Sigmoid colon (tissue), 7 donors: ENCODE data around the gene ZNF181. TPM values are rescaled to one million over a fixed set of nuclear protein-coding genes. Genes with fewer than 3 reads are reported as not detected.
A peak's percentile ranks its signal among the peaks of the same experiment; 100 is the strongest.

Source experiments
- DNase-seq: peaks from one replicate; pipeline ENCODE4 v3.0.0-alpha.2; 2019
- H3K27ac ChIP-seq, 4 donors: fragments of 200-600 bp; sonication (generic); one replicate each; pipeline ENCODE4 v1.5.1; 2016 to 2019; ENCODE audit warnings: mild to moderate bottlenecking in 1 of 4
- H3K27me3 ChIP-seq, 3 donors: fragments of 200-600 bp; sonication (generic); one replicate each; pipeline ENCODE4 v1.5.1; 2019; ENCODE audit warnings: mild to moderate bottlenecking in 1 of 3
- H3K36me3 ChIP-seq, 4 donors: fragments of 200-600 bp; sonication (generic); one replicate each; pipeline ENCODE4 v1.5.1; 2016 to 2019
- H3K4me1 ChIP-seq, 4 donors: fragments of 200-600 bp; sonication (generic); one replicate each; pipeline ENCODE4 v1.5.1; 2017 to 2019
- H3K4me3 ChIP-seq, 4 donors: fragments of 200-600 bp; sonication (generic); one replicate each; pipeline ENCODE4 v1.5.1; 2017 to 2019; ENCODE audit warnings: mild to moderate bottlenecking in 2 of 4, moderate library complexity in 1 of 4
- H3K9me3 ChIP-seq, 4 donors: fragments of 200-600 bp in 3 of 4; sonication (generic) in 3 of 4; one replicate each; pipeline versions ENCODE4 v1.5.1 to v1.6.1; 2013 to 2019
- EP300 ChIP-seq, 4 donors: sonication (generic); formaldehyde crosslinking; IDR thresholded peaks; one replicate each; pipeline ENCODE4 v1.6.1; 2017; ENCODE audit warnings: antibody characterized with exemption in 4 of 4
- POLR2A ChIP-seq, 2 donors: fragments of 450-650 bp; IDR thresholded peaks; one replicate each; pipeline ENCODE4 v1.6.1; 2016; ENCODE audit warnings: antibody characterized with exemption in 2 of 2, mild to moderate bottlenecking in 2 of 2, moderate library complexity in 2 of 2
- POLR2AphosphoS5 ChIP-seq, 4 donors: sonication (generic); formaldehyde crosslinking; IDR thresholded peaks; one replicate each; pipeline ENCODE4 v1.6.1; 2017; ENCODE audit warnings: antibody characterized with exemption in 4 of 4
- WGBS, 2 donors: extraction: QIAGEN DNeasy Blood & Tissue Kit; methylation state at CpG; one replicate each; pipeline ENCODE4 v1.1.7; 2013; 5-methylcytosine and 5-hydroxymethylcytosine counted together
- intact Hi-C: fragments of 100-400 bp; cut with DNase I; formaldehyde crosslinking; loops from one replicate; pipeline ENCODE4 v1.15.1; 2023
- polyA plus RNA-seq, 3 donors: library from polyadenylated mRNA; stranded (reverse); fragments of 200-250 nt; gene quantifications; one replicate each; pipeline ENCODE4 v1.2.3, GENCODE V29; 2013
- total RNA-seq, 4 donors: library from RNA; depleted of rRNA; stranded (reverse); fragments of >200 nt; gene quantifications; one replicate each; pipeline ENCODE4 v1.1.0, GENCODE V29; 2016
- TF ChIP-seq, protein P1 (sequence below), 4 experiments: fragments of 450-650 bp in 3 of 4; fragments of 200-600 bp in 1 of 4; IDR thresholded peaks; one replicate each; pipeline ENCODE4 v1.5.1; 2016 to 2019; ENCODE audit warnings: antibody characterized with exemption in 4 of 4, mild to moderate bottlenecking in 3 of 4, moderate library complexity in 2 of 4
- donor health status: healthy with polysubstance abuse.
- donor health status: Bipolar disorder and iron deficiency.
- donor health status: healthy.

The ZNF181 gene
- total and polyA plus RNA-seq, 7 donors, result 4.4 to 52.3 (median 26.6) TPM

DNA sequence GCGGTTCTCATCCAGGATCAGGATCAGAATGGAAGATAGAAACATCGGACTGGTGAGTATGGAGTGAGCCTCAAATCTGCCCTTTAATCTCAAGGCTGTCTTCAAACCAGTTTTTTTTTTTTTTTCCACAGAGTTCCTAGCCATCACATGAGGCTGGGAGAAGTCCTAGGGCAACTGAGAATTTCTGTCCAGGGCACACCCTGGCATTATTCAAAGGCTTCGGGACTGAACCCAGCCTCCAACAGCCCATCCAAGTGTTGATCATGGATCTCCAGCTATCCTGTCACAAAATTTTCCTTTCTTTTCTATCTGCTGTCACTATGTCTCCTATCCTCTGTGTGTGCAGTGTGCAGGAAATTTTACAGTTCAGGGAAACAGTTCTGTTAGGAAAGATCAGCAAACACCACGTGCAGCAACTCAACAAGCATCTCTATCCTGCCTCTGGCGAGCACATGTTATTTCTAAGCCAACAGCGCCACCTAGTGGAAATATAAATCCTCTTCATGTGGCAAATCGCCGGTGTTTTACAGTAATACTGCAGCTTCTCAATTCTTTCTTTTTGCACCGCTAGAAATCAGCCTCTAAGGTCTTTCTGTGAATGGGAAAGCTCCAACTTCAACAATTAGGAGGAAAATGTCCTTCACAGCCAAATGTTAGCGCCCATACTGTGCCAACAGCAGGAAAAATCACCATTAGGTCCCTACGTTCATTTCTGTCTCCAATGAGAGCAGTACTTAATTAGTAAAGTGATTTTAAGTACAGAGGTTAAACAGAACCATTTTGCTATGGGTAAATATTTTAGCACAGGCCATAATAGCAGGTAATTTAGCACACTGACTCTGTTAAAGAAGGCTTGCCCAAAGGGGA is 21.4 kb upstream of the ZNF181 start:
- intact Hi-C loops, result loop anchor here (1.0 kb wide), 2 partner anchors 73 to 211 kb away; no protein-coding TSS in a partner anchor
- H3K36me3 ChIP-seq, result no peaks in the 10 kb centered on the region
- H3K9me3 ChIP-seq, result peaks cover 0 to 11% (median 0%) of the 10 kb centered on the region in 4 donors
- no peak overlapping the region for H3K27ac ChIP-seq
- 34 to 37% methylated on average over 11 of the region's 11 CpGs for WGBS, 2 donors
- no peak overlapping the region for H3K4me3 ChIP-seq
- no peaks in the 10 kb centered on the region for H3K4me1 ChIP-seq
- DNase-seq, result no peak
- no peaks in the 10 kb centered on the region for H3K27me3 ChIP-seq
- TF ChIP-seq POLR2AphosphoS5 (IDR thresholded peaks at IDR 0.05) (no peak), POLR2A (IDR thresholded peaks at IDR 0.05) (no peak), EP300 (IDR thresholded peaks at IDR 0.05) (no peak)
- TF ChIP-seq, protein P1, sequence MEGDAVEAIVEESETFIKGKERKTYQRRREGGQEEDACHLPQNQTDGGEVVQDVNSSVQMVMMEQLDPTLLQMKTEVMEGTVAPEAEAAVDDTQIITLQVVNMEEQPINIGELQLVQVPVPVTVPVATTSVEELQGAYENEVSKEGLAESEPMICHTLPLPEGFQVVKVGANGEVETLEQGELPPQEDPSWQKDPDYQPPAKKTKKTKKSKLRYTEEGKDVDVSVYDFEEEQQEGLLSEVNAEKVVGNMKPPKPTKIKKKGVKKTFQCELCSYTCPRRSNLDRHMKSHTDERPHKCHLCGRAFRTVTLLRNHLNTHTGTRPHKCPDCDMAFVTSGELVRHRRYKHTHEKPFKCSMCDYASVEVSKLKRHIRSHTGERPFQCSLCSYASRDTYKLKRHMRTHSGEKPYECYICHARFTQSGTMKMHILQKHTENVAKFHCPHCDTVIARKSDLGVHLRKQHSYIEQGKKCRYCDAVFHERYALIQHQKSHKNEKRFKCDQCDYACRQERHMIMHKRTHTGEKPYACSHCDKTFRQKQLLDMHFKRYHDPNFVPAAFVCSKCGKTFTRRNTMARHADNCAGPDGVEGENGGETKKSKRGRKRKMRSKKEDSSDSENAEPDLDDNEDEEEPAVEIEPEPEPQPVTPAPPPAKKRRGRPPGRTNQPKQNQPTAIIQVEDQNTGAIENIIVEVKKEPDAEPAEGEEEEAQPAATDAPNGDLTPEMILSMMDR (IDR thresholded peaks at IDR 0.05), result peak; percentile 51 to 80 (median 64)

GRCh38 chr19:34713262-34713637 is 20.8 kb upstream of the ZNF181 start:
- intact Hi-C loops, result no loop called here
- 82 to 88% methylated on average over 2 of the region's 2 CpGs for WGBS, 2 donors
- TF ChIP-seq, protein P1 (IDR thresholded peaks at IDR 0.05), result no peak
- TF ChIP-seq POLR2AphosphoS5 (IDR thresholded peaks at IDR 0.05) (no peak), EP300 (IDR thresholded peaks at IDR 0.05) (no peak), POLR2A (IDR thresholded peaks at IDR 0.05) (no peak)

DNA sequence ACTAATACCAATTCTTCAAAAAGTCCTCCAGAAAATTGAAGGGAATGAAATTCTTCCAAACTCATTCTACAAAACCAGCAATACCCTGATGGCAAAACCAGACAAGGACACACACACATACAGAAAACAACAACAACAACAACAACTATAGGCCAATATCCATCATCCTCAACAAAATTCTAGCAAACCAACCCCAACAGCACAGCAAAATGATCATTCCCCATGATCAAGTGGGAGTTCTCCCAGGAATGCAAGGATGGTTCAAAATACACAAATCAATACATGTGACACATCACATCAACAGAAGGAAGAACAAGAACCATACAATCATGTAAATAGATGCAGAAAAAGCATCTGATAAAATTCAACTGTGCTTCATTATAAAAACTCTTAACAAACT is 18.7 kb upstream of the ZNF181 start:
- Histone ChIP-seq H3K4me3 (no peak overlapping the region), H3K27ac (no peak overlapping the region), H3K4me1 (no peaks in the 10 kb centered on the region), H3K36me3 (no peaks in the 10 kb centered on the region), H3K9me3 (peaks cover 0 to 11% (median 0%) of the 10 kb centered on the region in 4 donors), H3K27me3 (no peaks in the 10 kb centered on the region)
- TF ChIP-seq POLR2A (IDR thresholded peaks at IDR 0.05) (no peak), POLR2AphosphoS5 (IDR thresholded peaks at IDR 0.05) (no peak), EP300 (IDR thresholded peaks at IDR 0.05) (no peak)
- TF ChIP-seq, protein P1 (IDR thresholded peaks at IDR 0.05), result no peak
- intact Hi-C loops, result no loop called here
- no peak for DNase-seq

More at GRCh38 chr19:34713262-34713637, 20.8 kb upstream of the ZNF181 start:
- Histone ChIP-seq H3K4me1 (no peaks in the 10 kb centered on the region), H3K36me3 (no peaks in the 10 kb centered on the region), H3K9me3 (peaks cover 0 to 11% (median 0%) of the 10 kb centered on the region in 4 donors), H3K4me3 (no peak overlapping the region), H3K27me3 (no peaks in the 10 kb centered on the region), H3K27ac (no peak overlapping the region)
- no peak for DNase-seq

DNA sequence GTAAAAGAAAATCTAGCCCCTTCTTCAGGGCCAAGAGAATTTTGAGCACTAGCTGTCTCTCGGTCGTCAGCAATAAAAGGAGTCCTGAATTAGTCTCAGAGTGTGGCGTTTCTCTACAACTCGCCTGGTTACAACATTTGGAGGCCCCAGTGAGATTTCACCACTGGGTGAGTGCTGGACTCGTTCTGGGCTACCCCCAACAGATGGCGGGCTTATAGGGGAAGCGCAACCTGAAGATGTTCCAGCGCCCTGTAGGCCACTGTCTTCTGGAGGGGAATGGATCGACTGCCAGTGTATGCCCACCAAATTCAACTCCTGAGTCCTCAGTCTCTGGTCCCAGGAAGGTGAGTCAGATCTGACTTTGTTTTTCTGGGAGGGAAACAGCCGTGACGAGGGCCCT is 11.7 kb upstream of the ZNF181 start:
- Histone ChIP-seq H3K4me3 (no peak overlapping the region), H3K27ac (no peak overlapping the region), H3K4me1 (no peaks in the 10 kb centered on the region), H3K36me3 (no peaks in the 10 kb centered on the region), H3K9me3 (no peaks in the 10 kb centered on the region), H3K27me3 (no peaks in the 10 kb centered on the region)
- intact Hi-C loops, result no loop called here
- TF ChIP-seq POLR2AphosphoS5 (IDR thresholded peaks at IDR 0.05), result no peak
- WGBS, 2 donors, result 50 to 62% methylated on average over 11 of the region's 11 CpGs
- no peak for DNase-seq

DNA sequence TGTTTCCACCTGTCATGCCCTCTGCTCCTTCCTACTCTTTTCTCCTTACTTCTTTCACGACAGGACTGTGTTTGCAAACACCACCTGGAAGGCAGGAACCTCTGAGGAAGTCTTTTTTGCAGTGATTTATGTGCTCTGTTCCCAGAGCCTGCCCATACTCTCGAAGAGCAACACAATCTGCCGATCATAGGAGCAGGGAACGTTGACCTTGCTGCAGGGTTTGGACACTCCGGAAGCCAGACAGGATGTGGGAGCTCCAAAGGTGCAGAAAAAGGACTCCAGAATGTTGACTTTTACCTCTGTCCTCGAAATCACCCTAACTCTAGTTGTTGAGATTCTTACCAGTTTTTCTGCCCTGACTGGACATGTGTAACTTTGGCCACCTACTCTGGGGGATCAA is 8.6 kb upstream of the ZNF181 start:
- 33 to 35% methylated on average over 6 of the region's 6 CpGs for WGBS, 2 donors
- H3K9me3 ChIP-seq, result no peaks in the 10 kb centered on the region
- no peak for TF ChIP-seq POLR2AphosphoS5 (IDR thresholded peaks at IDR 0.05)
- no peak overlapping the region for H3K4me3 ChIP-seq
- intact Hi-C loops, result no loop called here
- no peaks in the 10 kb centered on the region for H3K36me3 ChIP-seq
- H3K27ac ChIP-seq, result no peak overlapping the region
- no peaks in the 10 kb centered on the region for H3K4me1 ChIP-seq
- H3K27me3 ChIP-seq, result no peaks in the 10 kb centered on the region
- DNase-seq, result no peak
